ENCODE measurements around the gene PODXL2.

Gene PODXL2

GRCh38 chr3:127644641-127645370, 15.8 kb downstream of the PODXL2 start:
- TF ChIP-seq, protein P1, sequence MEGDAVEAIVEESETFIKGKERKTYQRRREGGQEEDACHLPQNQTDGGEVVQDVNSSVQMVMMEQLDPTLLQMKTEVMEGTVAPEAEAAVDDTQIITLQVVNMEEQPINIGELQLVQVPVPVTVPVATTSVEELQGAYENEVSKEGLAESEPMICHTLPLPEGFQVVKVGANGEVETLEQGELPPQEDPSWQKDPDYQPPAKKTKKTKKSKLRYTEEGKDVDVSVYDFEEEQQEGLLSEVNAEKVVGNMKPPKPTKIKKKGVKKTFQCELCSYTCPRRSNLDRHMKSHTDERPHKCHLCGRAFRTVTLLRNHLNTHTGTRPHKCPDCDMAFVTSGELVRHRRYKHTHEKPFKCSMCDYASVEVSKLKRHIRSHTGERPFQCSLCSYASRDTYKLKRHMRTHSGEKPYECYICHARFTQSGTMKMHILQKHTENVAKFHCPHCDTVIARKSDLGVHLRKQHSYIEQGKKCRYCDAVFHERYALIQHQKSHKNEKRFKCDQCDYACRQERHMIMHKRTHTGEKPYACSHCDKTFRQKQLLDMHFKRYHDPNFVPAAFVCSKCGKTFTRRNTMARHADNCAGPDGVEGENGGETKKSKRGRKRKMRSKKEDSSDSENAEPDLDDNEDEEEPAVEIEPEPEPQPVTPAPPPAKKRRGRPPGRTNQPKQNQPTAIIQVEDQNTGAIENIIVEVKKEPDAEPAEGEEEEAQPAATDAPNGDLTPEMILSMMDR (IDR thresholded peaks at IDR 0.05; ENCODE audit: low read depth, low read length) = no peak

GRCh38 chr3:127645371-127646015, 16.5 kb downstream of the PODXL2 start:
- TF ChIP-seq, protein P1 (IDR thresholded peaks at IDR 0.05; ENCODE audit: low read depth, low read length) = no peak
- H3K4me3 ChIP-seq (ENCODE audit: low read depth, low read length) = no peak overlapping the region

More at GRCh38 chr3:127644641-127645370, 15.8 kb downstream of the PODXL2 start:
- no peak overlapping the region for H3K4me3 ChIP-seq (ENCODE audit: low read depth, low read length)

DNA sequence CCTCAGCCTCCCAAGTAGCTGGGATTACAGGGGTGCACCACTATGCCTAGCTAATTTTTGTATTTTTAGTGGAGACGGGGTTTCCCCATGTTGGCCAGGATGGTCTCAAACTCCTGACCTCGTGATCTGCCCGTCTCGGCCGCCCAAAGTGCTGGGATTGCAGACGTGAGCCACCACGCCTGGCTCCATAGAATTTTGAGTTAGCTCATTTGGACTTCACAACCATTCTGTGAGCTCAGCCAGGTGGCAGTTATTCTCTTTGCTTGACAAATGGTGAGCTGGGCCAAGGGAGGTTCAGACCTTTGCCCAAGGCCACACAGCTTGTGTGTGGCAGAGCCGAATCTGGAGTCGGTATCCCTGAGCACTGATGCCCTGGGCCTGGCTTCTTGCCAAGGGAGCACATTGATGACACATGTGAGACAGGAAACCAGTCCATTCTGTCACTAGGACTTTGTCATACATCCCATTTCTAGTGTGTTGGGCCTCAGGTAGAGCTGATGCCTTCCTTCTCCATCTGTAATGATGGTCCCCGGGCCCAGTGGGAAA, 17.6 kb downstream of the PODXL2 start:
- TF ChIP-seq, protein P1 (IDR thresholded peaks at IDR 0.05; ENCODE audit: low read depth, low read length) = no peak
- no peak overlapping the region for H3K4me3 ChIP-seq (ENCODE audit: low read depth, low read length)

DNA sequence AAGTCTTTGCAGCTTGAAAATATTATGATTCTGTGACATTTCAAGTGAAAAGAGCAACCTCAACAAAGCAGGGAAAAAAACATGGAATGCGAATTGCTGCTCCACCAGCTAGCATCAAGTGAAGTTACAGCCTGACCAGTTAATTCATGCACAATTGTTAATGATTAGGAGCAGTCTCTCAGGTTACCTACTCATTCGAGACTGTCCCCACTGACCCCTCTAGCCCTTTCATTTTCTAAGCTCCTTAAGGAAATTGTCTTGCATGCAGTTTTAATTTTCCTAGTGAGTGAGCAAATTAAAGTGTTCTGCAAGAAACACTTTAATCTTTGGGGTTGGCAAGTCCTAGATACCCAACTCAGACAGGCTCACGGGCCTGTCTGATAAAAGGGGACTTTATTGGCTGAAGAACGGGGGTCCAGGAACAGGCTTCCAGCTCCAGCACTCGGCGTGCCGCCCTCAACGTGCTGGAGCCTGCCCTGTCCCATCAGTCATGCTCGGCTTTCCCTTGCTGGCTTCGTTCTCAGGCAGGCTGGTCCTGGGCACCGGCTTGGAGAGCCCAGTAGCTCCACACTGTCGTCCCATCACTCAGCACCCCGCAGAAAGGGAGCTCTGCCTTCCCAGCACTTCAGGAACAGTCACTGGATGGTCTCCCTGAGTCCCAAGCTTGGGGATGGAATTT, 18.3 kb downstream of the PODXL2 start:
- TF ChIP-seq, protein P1 (IDR thresholded peaks at IDR 0.05; ENCODE audit: low read depth, low read length) = no peak
- H3K4me3 ChIP-seq (ENCODE audit: low read depth, low read length) = no peak overlapping the region

DNA sequence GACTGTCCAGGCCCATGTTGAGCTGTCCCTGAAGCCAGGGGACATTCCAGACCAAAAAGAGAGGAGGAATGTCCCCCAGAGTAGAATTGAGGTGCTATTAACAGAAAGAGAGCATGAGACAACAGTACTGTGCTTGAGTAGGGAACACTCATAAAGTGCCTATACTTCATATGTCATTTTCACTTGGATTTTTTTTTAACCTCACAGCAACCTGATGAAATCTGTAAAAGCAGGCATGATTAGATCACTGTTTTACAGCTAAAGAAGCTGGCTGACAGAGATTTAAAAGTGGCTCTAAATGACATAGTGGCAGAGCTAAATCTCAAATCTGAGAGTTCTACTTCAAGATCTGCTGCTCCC, 18.8 kb downstream of the PODXL2 start:
- H3K4me3 ChIP-seq (ENCODE audit: low read depth, low read length) = no peak overlapping the region
- TF ChIP-seq, protein P1 (IDR thresholded peaks at IDR 0.05; ENCODE audit: low read depth, low read length) = no peak

DNA sequence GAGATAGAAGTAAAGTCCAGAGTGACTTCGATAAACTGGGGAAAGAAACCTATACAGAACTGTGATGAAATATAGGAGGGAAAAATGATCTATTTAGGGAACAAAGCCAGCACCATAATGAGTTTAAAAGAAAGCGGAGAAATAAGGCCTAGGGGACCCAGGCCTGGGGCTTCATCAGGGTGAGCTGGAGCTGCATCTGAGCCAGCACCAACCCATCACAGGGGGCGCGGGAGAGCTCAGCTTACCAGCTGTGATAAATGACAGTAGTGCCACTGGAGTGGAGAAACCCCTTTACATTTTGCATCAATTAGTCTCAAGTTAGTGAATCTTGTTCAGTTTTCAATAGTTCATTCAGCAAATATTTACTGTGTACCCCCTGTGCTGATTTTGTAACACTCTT, 21.3 kb downstream of the PODXL2 start:
- no peak overlapping the region for H3K4me3 ChIP-seq (ENCODE audit: low read depth, low read length)
- TF ChIP-seq, protein P1 (IDR thresholded peaks at IDR 0.05; ENCODE audit: low read depth, low read length) = no peak
